Measurements from ENCODE around the gene TPX2.

DNA sequence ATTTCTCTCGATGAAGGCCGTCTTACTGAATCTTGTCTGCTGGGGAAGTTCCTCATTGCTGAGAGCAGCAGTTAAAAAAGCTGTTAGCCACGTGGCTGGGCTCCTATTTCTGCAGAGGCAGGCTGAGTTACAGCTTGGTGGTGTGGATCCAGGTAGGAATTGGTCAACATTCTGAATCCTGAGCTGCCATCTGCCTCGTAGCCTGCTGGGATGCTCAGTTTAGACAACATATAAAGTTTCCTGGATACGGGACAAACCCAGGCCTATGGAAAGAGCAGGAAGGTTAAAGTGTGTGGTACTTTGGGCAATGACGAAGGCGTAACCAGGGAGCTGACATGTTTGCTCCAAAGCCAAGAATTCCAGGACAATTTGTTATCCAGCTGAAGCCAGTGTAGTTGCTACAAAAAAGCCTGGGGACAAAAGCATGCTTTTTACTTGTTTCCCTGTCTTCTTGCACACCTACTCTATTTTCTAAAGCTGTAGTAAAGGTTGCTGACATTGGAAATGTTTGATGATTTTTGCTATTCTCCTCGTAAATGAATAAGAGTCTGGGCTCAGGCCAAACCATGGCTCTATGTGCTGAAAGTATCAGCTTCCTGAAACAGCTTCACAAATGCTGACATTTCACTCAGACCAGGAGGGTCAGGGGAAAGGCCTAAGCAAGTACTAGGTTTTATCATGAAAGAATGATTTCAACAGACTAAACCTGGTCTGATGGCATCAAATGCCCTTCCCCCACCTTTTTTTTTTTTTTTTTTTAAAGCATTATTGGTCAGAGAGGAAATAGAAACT, 67.7 kb downstream of the TPX2 start:
- TF ChIP-seq, protein P1, sequence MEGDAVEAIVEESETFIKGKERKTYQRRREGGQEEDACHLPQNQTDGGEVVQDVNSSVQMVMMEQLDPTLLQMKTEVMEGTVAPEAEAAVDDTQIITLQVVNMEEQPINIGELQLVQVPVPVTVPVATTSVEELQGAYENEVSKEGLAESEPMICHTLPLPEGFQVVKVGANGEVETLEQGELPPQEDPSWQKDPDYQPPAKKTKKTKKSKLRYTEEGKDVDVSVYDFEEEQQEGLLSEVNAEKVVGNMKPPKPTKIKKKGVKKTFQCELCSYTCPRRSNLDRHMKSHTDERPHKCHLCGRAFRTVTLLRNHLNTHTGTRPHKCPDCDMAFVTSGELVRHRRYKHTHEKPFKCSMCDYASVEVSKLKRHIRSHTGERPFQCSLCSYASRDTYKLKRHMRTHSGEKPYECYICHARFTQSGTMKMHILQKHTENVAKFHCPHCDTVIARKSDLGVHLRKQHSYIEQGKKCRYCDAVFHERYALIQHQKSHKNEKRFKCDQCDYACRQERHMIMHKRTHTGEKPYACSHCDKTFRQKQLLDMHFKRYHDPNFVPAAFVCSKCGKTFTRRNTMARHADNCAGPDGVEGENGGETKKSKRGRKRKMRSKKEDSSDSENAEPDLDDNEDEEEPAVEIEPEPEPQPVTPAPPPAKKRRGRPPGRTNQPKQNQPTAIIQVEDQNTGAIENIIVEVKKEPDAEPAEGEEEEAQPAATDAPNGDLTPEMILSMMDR (IDR thresholded peaks at IDR 0.05): no peak
- TF ChIP-seq REST (IDR thresholded peaks at IDR 0.05; ENCODE audit: insufficient read depth in 1 of 2, low read depth in 2 of 2, low read length in 1 of 2) (no peak), SIN3A (IDR thresholded peaks at IDR 0.05; ENCODE audit: borderline replicate concordance, insufficient read depth, low read depth, low read length) (no peak)

Measured in Panc1 (cell line).